ENCODE results near the gene SCAMP1.
A peak's percentile ranks its signal among the peaks of the same experiment; 100 is the strongest.

SCAMP1 gene

GRCh38 chr5:78519198-78519941 lies 159.0 kb downstream of the SCAMP1 start:
- POLR2A ChIA-PET = no interaction called here

GRCh38 chr5:78521455-78521854 lies 161.0 kb downstream of the SCAMP1 start:
- no peak for TF ChIP-seq CTCF (IDR thresholded peaks at IDR 0.05; ENCODE audit: control extremely low read depth, extremely low read depth, low read depth, missing control alignments)
- ChIA-PET POLR2A (no interaction called here), CTCF (interaction anchor here (1.1 to 3.4 kb wide), 3 partner anchors 13 to 115 kb away, joined by 3 to 21 read pairs (median 3); no protein-coding TSS in a partner anchor)

More at GRCh38 chr5:78519198-78519941, 159.0 kb downstream of the SCAMP1 start:
- CTCF ChIA-PET = interaction anchor here (1.1 to 2.6 kb wide), 3 partner anchors 9 to 446 kb away, joined by 3 to 7 read pairs (median 3); no protein-coding TSS in a partner anchor
- TF ChIP-seq CTCF (IDR thresholded peaks at IDR 0.05; ENCODE audit: control extremely low read depth, extremely low read depth, low read depth, missing control alignments) = no peak
- DNase-seq (ENCODE audit: extremely low spot score) = no peak

GRCh38 chr5:78522476-78523260 lies 162.3 kb downstream of the SCAMP1 start:
- no peak for TF ChIP-seq CTCF (IDR thresholded peaks at IDR 0.05; ENCODE audit: control extremely low read depth, extremely low read depth, low read depth, missing control alignments)
- ChIA-PET CTCF (interaction anchor here (1.4 to 3.4 kb wide), 2 partner anchors 11 to 20 kb away, joined by 4 to 21 read pairs; no protein-coding TSS in a partner anchor), POLR2A (no interaction called here)
- DNase-seq (ENCODE audit: extremely low spot score) = no peak

More at GRCh38 chr5:78521455-78521854, 161.0 kb downstream of the SCAMP1 start:
- no peak for DNase-seq (ENCODE audit: extremely low spot score)

- ChIA-PET POLR2A (no interaction called here), CTCF (interaction anchor here (1.4 to 3.4 kb wide), 2 partner anchors 11 to 21 kb away, joined by 4 to 21 read pairs; no protein-coding TSS in a partner anchor)
- DNase-seq (ENCODE audit: extremely low spot score) = no peak
- TF ChIP-seq CTCF (IDR thresholded peaks at IDR 0.05; ENCODE audit: control extremely low read depth, extremely low read depth, low read depth, missing control alignments) = no peak
These were observed 163.1 kb downstream of the SCAMP1 start for GRCh38 chr5:78523314-78524193.

GRCh38 chr5:78526049-78526525 lies 165.7 kb downstream of the SCAMP1 start:
- CTCF ChIA-PET = interaction anchor here (0.9 to 1.9 kb wide), 6 partner anchors 9 to 440 kb away, joined by 3 to 5 read pairs (median 3); no protein-coding TSS in a partner anchor
- no peak for TF ChIP-seq CTCF (IDR thresholded peaks at IDR 0.05; ENCODE audit: control extremely low read depth, extremely low read depth, low read depth, missing control alignments)
- POLR2A ChIA-PET = no interaction called here
- DNase-seq (ENCODE audit: extremely low spot score) = peak; percentile 40

Measured in GM10248 (cell line).